UCSD-AML1 (cell line): ENCODE results near the gene KIF22.

Source experiments
- DNase-seq: peaks from one replicate; lab custom pipeline; 2025; ENCODE audit not compliant: unreplicated experiment; lab: John Stamatoyannopoulos, UW

The KIF22 gene

DNA sequence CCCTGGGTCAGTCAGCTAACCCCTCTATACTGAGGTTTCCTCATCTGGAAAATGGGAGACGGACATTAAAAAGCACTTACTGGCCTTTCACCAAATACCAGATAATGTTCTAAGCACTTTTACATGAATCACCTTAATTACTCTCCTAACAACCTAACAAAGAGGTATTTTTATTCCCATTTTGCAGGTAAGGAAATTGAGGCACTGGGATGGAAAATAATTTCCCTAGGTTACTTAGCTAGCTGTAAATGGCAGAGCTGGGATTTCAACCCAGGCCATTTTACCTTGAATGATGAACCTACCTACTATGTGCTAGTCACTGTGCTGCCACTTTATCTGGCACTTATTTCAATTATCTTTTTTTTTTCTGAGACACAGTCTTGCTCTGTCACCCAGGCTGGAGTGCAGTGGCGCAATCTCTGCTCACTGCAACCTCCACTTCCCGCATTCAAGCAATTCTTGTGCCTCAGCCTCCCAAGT is 3.7 kb downstream of the KIF22 start:
- no peak for DNase-seq

DNA sequence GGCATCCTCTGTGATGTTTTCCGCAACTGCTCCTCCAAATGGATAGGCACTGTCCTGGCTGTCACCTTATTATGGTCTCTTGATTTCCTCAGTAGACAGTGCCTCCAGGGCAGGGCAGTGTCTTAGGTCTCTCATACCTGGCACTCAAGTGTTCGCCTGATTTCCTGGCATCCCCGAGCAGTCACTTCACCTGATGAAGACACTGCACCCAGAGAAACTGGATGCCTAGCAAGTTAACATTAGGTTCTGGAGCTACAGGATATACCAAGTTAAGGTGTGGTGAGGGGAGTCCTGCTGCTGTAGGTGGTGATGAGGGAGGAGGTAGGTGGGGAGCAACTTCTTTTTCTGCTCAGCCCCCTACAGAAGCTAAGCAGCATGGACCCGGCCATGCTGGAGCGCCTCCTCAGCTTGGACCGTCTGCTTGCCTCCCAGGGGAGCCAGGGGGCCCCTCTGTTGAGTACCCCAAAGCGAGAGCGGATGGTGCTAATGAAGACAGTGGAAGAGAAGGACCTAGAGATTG is 11.9 kb downstream of the KIF22 start:
- DNase-seq: no peak

DNA sequence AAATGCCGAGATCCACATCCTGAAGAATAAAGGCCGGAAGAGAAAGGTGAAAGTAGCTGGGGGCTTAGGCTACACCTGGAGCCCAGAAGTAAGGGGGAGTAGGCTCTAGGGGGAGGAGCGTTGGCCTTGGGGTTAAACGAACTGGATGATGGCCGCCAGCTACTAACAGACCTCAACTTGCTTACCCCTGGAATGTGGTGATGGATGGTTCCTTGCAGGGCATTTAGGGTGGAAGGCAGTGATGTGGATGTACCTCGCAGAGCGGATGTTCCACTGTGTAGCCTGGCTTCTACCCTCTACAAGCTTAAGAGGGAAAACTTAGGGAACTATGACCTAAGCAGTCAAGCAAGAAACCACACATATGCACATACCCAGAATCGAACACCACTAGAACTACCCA is 13.5 kb downstream of the KIF22 start:
- no peak for DNase-seq

DNA sequence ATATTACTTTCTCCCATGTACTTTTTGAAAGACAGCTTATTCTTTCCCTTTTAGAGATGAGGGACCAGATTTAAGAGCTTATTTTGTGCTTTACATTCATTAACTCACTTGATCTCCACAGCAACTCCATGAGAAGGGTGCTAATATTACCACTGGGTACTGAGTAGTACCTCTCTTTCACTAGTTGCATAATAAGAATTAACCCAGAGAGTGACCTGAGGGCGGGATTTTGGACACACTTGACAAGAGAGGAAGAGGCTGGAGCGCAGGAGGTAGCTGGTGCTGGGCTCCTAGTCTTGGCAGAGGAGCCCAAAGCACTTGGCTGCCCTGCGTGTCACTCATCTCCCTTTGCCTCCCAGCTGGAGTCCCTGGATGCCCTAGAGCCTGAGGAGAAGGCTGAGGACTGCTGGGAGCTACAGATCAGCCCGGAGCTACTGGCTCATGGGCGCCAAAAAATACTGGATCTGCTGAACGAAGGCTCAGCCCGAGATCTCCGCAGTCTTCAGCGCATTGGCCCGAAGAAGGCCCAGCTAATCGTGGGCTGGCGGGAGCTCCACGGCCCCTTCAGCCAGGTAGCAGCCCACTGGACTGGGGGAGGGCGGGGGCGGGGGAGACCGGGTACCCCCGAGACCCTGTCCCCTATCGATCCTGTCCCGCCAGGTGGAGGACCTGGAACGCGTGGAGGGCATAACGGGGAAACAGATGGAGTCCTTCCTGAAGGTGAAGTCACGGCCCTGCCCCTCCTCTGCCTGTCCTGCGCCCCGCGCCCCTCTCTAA is 14.1 kb downstream of the KIF22 start:
- no peak for DNase-seq

DNA sequence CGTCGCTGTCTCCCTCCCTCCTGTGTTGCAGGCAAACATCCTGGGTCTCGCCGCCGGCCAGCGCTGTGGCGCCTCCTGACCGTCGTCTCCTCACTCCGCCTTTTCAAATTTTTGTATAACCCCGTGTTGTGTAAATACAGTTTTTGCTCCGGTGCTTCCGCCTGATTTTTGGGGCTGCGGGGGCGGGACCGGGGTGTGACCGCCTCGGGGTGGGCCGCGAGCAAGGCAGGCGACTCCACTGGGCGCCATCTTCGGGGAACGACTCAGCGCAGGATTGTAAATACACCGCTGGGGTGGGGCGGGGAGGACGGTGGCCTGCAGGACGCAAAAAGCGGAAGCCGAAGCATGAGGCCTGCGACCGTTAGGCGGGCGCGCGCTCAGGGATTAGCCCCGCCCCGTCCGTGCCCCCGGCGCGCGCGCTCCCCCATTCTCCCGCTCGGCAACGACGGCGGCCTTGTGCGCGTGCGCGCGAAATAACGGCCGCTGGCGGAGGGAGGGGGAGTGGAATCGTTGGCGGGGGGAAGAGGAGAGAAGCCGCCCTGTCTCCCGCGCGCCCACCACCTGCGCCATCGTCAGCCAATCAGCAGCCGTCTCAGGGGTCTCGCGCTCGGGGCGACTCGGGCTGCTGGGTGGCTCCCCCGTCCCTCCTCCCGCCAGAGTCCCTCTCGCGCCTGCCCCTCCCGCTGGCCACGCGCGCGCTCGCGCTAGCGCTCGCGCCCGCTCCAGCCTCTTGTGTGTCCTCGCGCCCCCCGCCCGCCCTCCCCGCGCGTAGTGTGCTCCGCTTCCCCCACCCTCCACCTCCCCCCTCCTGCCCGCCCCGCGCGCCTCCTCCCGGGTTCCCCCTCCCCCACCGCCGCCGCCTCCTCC is 14.9 kb downstream of the KIF22 start:
- DNase-seq: peak; percentile 97

DNA sequence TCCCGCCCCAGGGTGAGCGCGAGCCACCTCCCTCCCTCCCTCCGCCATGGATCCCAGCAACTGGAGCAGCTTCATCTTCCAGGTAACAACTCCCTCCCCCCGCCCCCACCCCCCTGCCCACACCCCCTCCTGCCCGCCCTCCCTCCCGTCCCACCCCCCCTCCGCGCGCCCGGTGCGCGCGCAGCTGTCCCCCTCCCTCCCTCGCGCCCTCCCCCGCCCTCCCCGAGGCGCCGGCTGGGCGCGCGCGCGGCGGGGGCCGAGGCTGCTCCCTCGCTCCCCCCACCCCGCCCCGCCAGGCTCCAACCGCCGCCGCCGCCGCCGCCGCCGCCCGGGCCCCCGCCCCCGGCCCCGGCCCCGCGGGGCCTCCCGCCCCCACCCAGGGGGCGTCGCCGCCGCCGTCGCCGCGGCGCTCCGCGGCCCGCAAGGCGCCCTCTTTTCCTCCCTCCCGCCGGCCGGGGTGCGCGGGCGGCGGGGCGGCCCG is 15.6 kb downstream of the KIF22 start, which contains the start of gene MAZ:
TSS of gene MAZ (plus strand) at position 431 of the 481 bp plus-strand sequence. CDS start 173 bp downstream, outside the sequence.
- DNase-seq: peak; percentile 88

DNA sequence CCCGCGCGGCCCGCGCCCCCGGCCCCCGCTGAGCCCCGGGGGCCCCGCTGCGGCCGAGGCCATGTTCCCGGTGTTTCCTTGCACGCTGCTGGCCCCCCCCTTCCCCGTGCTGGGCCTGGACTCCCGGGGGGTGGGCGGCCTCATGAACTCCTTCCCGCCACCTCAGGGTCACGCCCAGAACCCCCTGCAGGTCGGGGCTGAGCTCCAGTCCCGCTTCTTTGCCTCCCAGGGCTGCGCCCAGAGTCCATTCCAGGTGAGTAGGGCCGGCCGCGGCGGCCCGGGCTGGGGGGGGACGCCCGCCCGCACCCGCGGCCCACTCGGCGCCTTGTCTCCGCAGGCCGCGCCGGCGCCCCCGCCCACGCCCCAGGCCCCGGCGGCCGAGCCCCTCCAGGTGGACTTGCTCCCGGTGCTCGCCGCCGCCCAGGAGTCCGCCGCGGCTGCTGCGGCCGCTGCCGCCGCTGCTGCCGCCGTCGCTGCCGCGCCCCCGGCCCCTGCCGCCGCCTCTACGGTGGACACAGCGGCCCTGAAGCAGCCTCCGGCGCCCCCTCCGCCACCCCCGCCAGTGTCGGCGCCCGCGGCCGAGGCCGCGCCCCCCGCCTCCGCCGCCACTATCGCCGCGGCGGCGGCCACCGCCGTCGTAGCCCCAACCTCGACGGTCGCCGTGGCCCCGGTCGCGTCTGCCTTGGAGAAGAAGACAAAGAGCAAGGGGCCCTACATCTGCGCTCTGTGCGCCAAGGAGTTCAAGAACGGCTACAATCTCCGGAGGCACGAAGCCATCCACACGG is 16.3 kb downstream of the KIF22 start:
- DNase-seq: peak; percentile 44

DNA sequence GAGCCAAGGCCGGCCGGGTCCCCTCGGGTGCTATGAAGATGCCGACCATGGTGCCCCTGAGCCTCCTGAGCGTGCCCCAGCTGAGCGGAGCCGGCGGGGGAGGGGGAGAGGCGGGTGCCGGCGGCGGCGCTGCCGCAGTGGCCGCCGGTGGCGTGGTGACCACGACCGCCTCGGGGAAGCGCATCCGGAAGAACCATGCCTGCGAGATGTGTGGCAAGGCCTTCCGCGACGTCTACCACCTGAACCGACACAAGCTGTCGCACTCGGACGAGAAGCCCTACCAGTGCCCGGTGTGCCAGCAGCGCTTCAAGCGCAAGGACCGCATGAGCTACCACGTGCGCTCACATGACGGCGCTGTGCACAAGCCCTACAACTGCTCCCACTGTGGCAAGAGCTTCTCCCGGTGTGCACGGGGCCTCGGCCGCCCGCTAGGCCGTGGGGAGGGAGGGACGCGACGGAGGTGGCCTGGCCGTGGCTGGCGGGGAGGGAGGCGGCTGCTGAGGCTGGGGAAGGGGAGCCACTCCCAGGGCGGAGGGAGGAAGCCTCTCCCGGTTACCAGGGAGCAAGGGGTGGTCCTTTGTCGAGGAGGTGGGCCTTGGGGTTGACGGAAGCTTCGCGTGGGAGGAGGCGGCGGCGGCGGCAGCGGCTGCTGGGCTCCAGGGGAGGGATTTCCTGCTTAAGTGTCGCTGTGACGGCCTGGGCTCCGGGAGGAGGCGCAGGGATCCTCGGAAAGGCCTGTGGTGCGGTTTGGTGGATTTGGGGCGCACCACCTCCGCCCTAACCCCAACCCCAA is 17.1 kb downstream of the KIF22 start:
- DNase-seq: peak; percentile 94

DNA sequence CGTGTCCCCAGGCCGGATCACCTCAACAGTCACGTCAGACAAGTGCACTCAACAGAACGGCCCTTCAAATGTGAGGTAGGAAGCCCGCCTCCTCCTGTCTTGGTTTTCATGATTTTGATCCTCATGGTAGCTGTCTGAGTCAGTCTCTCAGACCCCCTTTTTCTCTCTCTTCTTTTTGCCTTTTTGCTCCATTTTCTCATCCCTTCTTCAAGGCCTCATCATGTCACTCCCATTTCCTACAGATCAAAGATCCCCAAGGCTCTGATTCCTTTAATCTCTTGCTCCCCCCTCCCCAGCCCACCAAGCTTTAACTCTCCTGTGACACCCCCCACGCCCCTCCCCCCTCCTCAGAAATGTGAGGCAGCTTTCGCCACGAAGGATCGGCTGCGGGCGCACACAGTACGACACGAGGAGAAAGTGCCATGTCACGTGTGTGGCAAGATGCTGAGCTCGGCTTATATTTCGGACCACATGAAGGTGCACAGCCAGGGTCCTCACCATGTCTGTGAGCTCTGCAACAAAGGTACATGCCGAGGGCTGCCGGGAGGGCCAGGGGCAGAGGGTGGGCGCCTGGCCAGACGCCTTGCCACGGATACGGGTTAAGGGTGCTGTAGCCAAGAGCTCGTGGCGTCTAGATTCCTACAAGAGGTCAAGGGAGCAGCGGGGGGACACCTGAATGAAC is 17.8 kb downstream of the KIF22 start:
- no peak for DNase-seq

DNA sequence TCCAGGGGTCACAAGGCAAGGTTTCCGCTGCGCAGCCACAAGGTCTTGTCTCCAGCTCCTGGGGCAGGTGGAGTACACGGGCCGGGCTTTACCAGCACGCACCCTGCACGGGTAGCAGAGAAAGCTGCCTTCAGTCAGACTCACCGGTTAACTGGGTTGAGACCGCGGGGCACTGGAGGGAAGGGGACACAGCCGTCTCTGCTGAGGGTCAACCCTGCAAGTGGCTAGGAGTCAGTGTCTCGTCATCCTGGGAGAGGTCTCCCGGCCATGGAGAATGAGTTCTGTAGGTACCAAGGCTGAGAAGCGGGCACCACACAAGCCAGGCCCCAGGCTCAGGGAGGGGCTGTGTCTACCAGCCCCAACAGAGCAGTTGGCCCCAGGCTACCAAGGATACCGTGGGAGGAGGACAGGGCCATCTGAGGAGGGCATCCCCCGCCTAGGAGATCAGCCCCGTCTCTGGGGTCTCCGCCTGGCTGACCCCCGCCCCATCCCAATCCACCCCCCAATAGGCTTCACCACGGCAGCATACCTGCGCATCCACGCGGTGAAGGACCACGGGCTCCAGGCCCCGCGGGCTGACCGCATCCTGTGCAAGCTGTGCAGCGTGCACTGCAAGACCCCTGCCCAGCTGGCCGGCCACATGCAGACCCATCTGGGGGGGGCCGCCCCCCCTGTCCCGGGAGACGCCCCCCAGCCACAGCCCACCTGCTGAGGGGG is 18.6 kb downstream of the KIF22 start:
- DNase-seq: no peak

DNA sequence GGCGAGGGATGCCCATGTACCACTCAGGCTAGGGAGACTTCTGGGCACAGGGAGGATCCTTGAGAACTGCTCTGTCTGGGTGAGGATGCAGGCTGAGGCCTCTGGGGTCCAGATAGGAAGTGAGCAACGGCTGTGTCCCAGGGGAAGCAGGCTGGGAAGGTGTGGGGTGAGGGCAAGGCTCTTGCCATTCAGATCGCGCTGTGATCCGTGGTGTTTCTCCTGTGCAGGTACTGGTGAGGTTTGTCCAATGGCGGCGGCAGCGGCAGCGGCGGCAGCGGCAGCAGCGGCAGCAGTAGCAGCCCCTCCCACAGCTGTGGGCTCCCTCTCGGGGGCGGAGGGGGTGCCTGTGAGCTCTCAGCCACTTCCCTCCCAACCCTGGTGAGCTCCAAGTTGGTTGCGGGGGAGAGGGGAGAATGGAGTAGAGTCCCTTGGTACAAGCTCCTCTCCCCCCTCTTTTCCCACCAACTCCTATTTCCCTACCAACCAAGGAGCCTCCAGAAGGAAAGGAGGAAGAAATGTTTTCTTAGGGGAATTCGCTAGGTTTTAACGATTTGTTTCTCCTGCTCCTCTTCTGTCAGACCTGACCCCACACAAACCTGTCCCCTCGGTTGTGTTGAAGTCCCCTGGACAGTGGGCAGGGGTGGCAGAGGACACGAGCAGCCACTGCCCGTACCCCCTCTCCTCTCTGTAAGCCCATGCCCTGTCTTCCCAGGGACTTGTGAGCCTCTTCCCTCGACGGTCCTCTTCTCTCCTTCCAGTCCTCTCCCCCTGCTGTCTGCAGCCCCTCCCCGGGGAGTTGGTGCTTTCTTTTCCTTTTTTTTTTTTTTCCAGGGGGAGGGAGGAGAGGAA is 19.5 kb downstream of the KIF22 start:
- no peak for DNase-seq

DNA sequence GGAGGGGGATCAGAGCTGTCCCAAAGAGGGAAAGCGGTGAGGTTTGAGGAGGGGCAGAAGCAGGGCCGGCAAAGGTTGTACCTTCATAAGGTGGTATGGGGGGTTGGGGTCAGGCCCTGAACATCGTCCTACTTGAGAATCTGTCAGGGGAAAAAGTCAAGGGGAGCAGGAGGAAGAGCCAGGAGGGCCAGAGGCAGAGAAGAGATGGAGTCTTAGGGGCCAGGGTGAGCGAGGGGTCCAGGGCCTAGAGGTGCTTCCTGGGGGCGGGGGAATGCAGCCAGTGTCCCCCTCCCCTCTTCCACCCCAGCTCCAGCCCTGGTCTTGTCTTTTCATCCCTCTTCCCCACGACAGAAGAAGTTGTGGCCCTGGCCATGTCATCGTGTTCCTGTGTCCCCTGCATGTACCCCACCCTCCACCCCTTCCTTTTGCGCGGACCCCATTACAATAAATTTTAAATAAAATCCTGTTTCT is 20.2 kb downstream of the KIF22 start:
- DNase-seq: no peak

DNA sequence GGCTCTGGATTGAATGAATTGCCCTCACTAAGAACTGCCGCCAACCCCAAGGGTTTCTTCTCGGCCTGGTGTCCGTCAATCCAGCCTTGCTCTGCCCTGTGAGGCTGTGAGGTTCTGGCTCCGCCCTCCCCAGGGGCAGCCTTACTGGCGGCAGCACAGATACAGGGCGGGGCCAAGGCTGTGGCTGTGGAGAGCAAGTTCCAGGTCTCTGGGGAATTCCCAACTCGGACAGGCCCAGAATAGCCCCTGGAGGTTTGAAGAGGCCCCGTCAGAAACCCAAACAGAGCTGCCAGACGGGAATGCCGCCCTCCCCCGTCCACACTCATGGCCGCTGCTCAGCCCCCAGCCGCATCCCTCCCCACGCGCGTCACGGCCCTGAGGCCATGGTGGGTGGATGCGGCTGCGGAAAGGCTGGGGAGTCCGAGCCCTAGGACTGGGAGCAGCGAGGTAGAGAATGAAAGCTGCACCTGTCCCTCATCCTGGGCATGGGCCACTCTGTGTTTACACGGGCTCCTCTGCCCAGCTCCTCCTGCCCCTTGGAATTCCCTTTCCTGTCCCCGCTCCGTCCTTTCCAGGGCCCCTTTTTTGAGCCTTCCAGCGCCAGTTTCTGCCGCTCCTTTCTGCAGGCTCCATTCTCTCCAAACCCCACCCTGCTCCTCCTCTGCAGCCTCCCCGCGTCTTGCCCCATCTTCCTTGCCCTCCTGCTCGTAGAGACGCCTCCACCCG is 20.8 kb downstream of the KIF22 start:
- DNase-seq: peak; percentile 86

DNA sequence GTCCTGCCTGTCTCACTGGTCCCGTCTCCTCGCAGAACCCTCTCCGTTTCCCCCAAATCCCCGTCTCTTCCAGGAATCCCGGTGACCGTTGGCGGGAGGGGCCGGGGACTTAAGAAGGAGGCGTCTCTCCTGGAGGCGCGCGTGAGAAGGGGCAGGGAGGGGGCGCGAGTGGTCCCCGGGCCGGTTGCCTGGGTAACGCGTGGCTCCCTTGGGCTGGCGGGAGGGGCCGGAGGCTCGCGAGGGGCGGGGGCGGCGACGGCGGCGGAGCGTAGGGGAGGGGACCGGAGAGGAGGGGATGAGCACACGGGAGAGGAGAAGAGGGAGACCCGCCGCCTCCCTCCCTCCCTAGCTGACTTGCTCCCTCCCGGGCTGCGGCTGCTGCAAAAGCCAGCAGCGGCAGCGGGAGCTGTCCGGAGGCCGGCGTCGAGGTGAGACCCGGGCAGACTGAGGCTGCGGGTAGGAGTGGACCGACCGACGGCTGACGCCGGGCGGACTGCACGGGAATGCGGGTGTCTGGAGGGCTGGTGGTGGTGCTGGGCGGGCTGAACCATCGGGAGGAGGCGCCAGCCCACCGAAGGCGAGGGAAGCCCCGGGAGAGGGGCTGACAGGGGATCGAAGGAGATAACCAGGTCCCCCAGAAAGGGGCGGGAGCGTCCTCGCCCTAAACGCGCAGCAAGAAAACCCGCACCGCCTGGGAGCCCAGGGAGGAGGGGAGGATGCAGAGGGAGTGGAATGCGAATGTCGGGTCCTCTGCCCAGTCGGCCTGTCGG is 21.5 kb downstream of the KIF22 start, which contains the start of gene PRRT2:
TSS of gene PRRT2 (plus strand) at position 298 of the 770 bp plus-strand sequence. CDS start 862 bp downstream, outside the sequence.
- no peak for DNase-seq

DNA sequence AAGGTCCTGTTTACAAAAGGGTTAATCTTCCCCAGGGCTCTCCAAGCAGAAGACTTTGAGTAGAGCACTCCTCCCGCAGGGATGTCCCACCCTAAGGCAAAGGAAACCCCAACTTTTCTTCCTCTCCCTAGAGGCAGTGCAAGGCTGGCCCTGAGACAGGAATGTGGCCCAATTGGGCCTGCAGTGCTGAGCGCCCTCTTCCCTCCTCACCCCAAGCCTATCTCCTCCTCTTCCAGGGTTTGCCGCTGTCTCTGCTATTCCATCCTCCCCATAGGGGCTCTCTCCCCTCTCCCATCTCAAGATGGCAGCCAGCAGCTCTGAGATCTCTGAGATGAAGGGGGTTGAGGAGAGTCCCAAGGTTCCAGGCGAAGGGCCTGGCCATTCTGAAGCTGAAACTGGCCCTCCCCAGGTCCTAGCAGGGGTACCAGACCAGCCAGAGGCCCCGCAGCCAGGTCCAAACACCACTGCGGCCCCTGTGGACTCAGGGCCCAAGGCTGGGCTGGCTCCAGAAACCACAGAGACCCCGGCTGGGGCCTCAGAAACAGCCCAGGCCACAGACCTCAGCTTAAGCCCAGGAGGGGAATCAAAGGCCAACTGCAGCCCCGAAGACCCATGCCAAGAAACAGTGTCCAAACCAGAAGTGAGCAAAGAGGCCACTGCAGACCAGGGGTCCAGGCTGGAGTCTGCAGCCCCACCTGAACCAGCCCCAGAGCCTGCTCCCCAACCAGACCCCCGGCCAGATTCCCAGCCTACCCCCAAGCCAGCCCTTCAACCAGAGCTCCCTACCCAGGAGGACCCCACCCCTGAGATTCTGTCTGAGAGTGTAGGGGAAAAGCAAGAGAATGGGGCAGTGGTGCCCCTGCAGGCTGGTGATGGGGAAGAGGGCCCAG is 22.4 kb downstream of the KIF22 start:
- no peak for DNase-seq
